Measurements from ENCODE around the gene FJX1.
A peak's percentile ranks its signal among the peaks of the same experiment; 100 is the strongest.
"Not testable (repeated sequence)": the region's sequence is repeated elsewhere in the genome, so short reads cannot be mapped to it uniquely, and the experiment has no call there.

The FJX1 gene

GRCh38 chr11:35641964-35642363, 23.7 kb downstream of the FJX1 start:
- H3K27me3 ChIP-seq (ENCODE audit: control insufficient read depth, insufficient read depth, low read length): no peaks in the 10 kb centered on the region
- no peaks in the 10 kb centered on the region for H3K36me3 ChIP-seq (ENCODE audit: control insufficient read depth, insufficient read depth, low read length)
- H3K4me3 ChIP-seq (ENCODE audit: low read depth, low read length): no peak overlapping the region
- no peak overlapping the region for H3K9ac ChIP-seq (ENCODE audit: low read depth, low read length)
- peaks cover 4% of the 10 kb centered on the region for H3K4me1 ChIP-seq (ENCODE audit: control insufficient read depth, insufficient read depth, low read length)
- no peaks in the 10 kb centered on the region for H3K9me3 ChIP-seq (ENCODE audit: control insufficient read depth, insufficient read depth, low read length)

GRCh38 chr11:35647421-35648093, 29.3 kb downstream of the FJX1 start:
- H3K9ac ChIP-seq (ENCODE audit: low read depth, low read length): no peak overlapping the region
- H3K9me3 ChIP-seq (ENCODE audit: control insufficient read depth, insufficient read depth, low read length): no peaks in the 10 kb centered on the region
- H3K36me3 ChIP-seq (ENCODE audit: control insufficient read depth, insufficient read depth, low read length): no peaks in the 10 kb centered on the region
- no peaks in the 10 kb centered on the region for H3K4me1 ChIP-seq (ENCODE audit: control insufficient read depth, insufficient read depth, low read length)
- peaks cover 2% of the 10 kb centered on the region for H3K27me3 ChIP-seq (ENCODE audit: control insufficient read depth, insufficient read depth, low read length)
- H3K4me3 ChIP-seq (ENCODE audit: low read depth, low read length): no peak overlapping the region

- peaks cover 12% of the 10 kb centered on the region for H3K27me3 ChIP-seq (ENCODE audit: control insufficient read depth, insufficient read depth, low read length)
- H3K4me1 ChIP-seq (ENCODE audit: control insufficient read depth, insufficient read depth, low read length): peaks cover 2% of the 10 kb centered on the region
- no peaks in the 10 kb centered on the region for H3K36me3 ChIP-seq (ENCODE audit: control insufficient read depth, insufficient read depth, low read length)
- no peaks in the 10 kb centered on the region for H3K9me3 ChIP-seq (ENCODE audit: control insufficient read depth, insufficient read depth, low read length)
- H3K9ac ChIP-seq (ENCODE audit: low read depth, low read length): no peak overlapping the region
- H3K4me3 ChIP-seq (ENCODE audit: low read depth, low read length): no peak overlapping the region
Observed at GRCh38 chr11:35650006-35650405, 31.7 kb downstream of the FJX1 start.

GRCh38 chr11:35650467-35650866, 32.2 kb downstream of the FJX1 start:
- no peak overlapping the region for H3K4me3 ChIP-seq (ENCODE audit: low read depth, low read length)
- H3K36me3 ChIP-seq (ENCODE audit: control insufficient read depth, insufficient read depth, low read length): no peaks in the 10 kb centered on the region
- no peaks in the 10 kb centered on the region for H3K9me3 ChIP-seq (ENCODE audit: control insufficient read depth, insufficient read depth, low read length)
- H3K4me1 ChIP-seq (ENCODE audit: control insufficient read depth, insufficient read depth, low read length): peaks cover 7% of the 10 kb centered on the region
- H3K9ac ChIP-seq (ENCODE audit: low read depth, low read length): no peak overlapping the region
- peaks cover 13% of the 10 kb centered on the region for H3K27me3 ChIP-seq (ENCODE audit: control insufficient read depth, insufficient read depth, low read length)

GRCh38 chr11:35651263-35651662, 33.0 kb downstream of the FJX1 start:
- H3K9me3 ChIP-seq (ENCODE audit: control insufficient read depth, insufficient read depth, low read length): no peaks in the 10 kb centered on the region
- peaks cover 21% of the 10 kb centered on the region for H3K27me3 ChIP-seq (ENCODE audit: control insufficient read depth, insufficient read depth, low read length)
- no peak overlapping the region for H3K4me3 ChIP-seq (ENCODE audit: low read depth, low read length)
- peaks cover 9% of the 10 kb centered on the region for H3K4me1 ChIP-seq (ENCODE audit: control insufficient read depth, insufficient read depth, low read length)
- H3K36me3 ChIP-seq (ENCODE audit: control insufficient read depth, insufficient read depth, low read length): no peaks in the 10 kb centered on the region
- no peak overlapping the region for H3K9ac ChIP-seq (ENCODE audit: low read depth, low read length)

- not testable (repeated sequence) for H3K4me3 ChIP-seq (ENCODE audit: low read depth, low read length); H3K4me1 ChIP-seq (ENCODE audit: control insufficient read depth, insufficient read depth, low read length); H3K36me3 ChIP-seq (ENCODE audit: control insufficient read depth, insufficient read depth, low read length); H3K9ac ChIP-seq (ENCODE audit: low read depth, low read length); H3K9me3 ChIP-seq (ENCODE audit: control insufficient read depth, insufficient read depth, low read length)
- peaks cover 33% of the 10 kb centered on the region for H3K27me3 ChIP-seq (ENCODE audit: control insufficient read depth, insufficient read depth, low read length)
Observed at GRCh38 chr11:35652786-35653185, 34.5 kb downstream of the FJX1 start.

- H3K27me3 ChIP-seq (ENCODE audit: control insufficient read depth, insufficient read depth, low read length): peaks cover 50% of the 10 kb centered on the region
- H3K4me3 ChIP-seq (ENCODE audit: low read depth, low read length): no peak overlapping the region
- no peaks in the 10 kb centered on the region for H3K36me3 ChIP-seq (ENCODE audit: control insufficient read depth, insufficient read depth, low read length)
- H3K4me1 ChIP-seq (ENCODE audit: control insufficient read depth, insufficient read depth, low read length): peaks cover 9% of the 10 kb centered on the region
- no peaks in the 10 kb centered on the region for H3K9me3 ChIP-seq (ENCODE audit: control insufficient read depth, insufficient read depth, low read length)
- H3K9ac ChIP-seq (ENCODE audit: low read depth, low read length): no peak overlapping the region
Observed at GRCh38 chr11:35654711-35655110, 36.5 kb downstream of the FJX1 start.

- H3K36me3 ChIP-seq (ENCODE audit: control insufficient read depth, insufficient read depth, low read length): no peaks in the 10 kb centered on the region
- H3K9ac ChIP-seq (ENCODE audit: low read depth, low read length): no peak overlapping the region
- H3K27me3 ChIP-seq (ENCODE audit: control insufficient read depth, insufficient read depth, low read length): peaks cover 51% of the 10 kb centered on the region
- no peaks in the 10 kb centered on the region for H3K9me3 ChIP-seq (ENCODE audit: control insufficient read depth, insufficient read depth, low read length)
- no peak overlapping the region for H3K4me3 ChIP-seq (ENCODE audit: low read depth, low read length)
- peaks cover 9% of the 10 kb centered on the region for H3K4me1 ChIP-seq (ENCODE audit: control insufficient read depth, insufficient read depth, low read length)
Observed at GRCh38 chr11:35655254-35655653, 37.0 kb downstream of the FJX1 start.

- Histone ChIP-seq H3K9ac (ENCODE audit: low read depth, low read length) (no peak overlapping the region), H3K4me3 (ENCODE audit: low read depth, low read length) (no peak overlapping the region), H3K9me3 (ENCODE audit: control insufficient read depth, insufficient read depth, low read length) (no peaks in the 10 kb centered on the region), H3K4me1 (ENCODE audit: control insufficient read depth, insufficient read depth, low read length) (peaks cover 9% of the 10 kb centered on the region), H3K36me3 (ENCODE audit: control insufficient read depth, insufficient read depth, low read length) (no peaks in the 10 kb centered on the region), H3K27me3 (ENCODE audit: control insufficient read depth, insufficient read depth, low read length) (peaks cover 51% of the 10 kb centered on the region)
Observed at GRCh38 chr11:35655856-35656255, 37.6 kb downstream of the FJX1 start.

GRCh38 chr11:35658020-35658948, 40.0 kb downstream of the FJX1 start:
- Histone ChIP-seq H3K36me3 (ENCODE audit: control insufficient read depth, insufficient read depth, low read length) (no peaks in the 10 kb centered on the region), H3K27me3 (ENCODE audit: control insufficient read depth, insufficient read depth, low read length) (peaks cover 58% of the 10 kb centered on the region), H3K4me1 (ENCODE audit: control insufficient read depth, insufficient read depth, low read length) (peaks cover 9% of the 10 kb centered on the region), H3K9ac (ENCODE audit: low read depth, low read length) (no peak overlapping the region), H3K9me3 (ENCODE audit: control insufficient read depth, insufficient read depth, low read length) (peaks cover under 1% of the 10 kb centered on the region), H3K4me3 (ENCODE audit: low read depth, low read length) (no peak overlapping the region)

- Histone ChIP-seq H3K9ac (ENCODE audit: low read depth, low read length) (no peak overlapping the region), H3K4me3 (ENCODE audit: low read depth, low read length) (peak overlapping the region; percentile 64), H3K9me3 (ENCODE audit: control insufficient read depth, insufficient read depth, low read length) (peaks cover 4% of the 10 kb centered on the region), H3K36me3 (ENCODE audit: control insufficient read depth, insufficient read depth, low read length) (no peaks in the 10 kb centered on the region), H3K4me1 (ENCODE audit: control insufficient read depth, insufficient read depth, low read length) (no peaks in the 10 kb centered on the region), H3K27me3 (ENCODE audit: control insufficient read depth, insufficient read depth, low read length) (peaks cover 45% of the 10 kb centered on the region)
Observed at GRCh38 chr11:35661534-35661933, 43.3 kb downstream of the FJX1 start.
